Gastrocnemius medialis (tissue), 4 donors: Measurements from ENCODE around the gene KLC1. TPM values are rescaled to one million over a fixed set of nuclear protein-coding genes. Genes with fewer than 3 reads are reported as not detected.

Experiments
- ATAC-seq, 2 donors: fragments of 150-250 bp; one replicate each; pipeline ENCODE4 v1.9.1; 2016
- DNase-seq, 2 donors: peaks; one replicate each; pipeline ENCODE4 v3.0.0-alpha.2; 2019
- H3K27ac ChIP-seq, 4 donors: fragments of 200-600 bp; sonication (generic); 1 replicate in 1 of 4; 2 replicates in 3 of 4; pipeline ENCODE4 v1.5.1; 2016 to 2018; ENCODE audit warnings: mild to moderate bottlenecking in 2 of 4, moderate library complexity in 1 of 4
- H3K27me3 ChIP-seq, 3 donors: fragments of 200-600 bp; sonication (generic) in 2 of 3; 1 replicate in 1 of 3; 2 replicates in 2 of 3; pipeline versions ENCODE4 v1.5.1 to v1.6.0; 2016 to 2019; ENCODE audit warnings: mild to moderate bottlenecking in 1 of 3, moderate library complexity in 1 of 3
- H3K36me3 ChIP-seq, 2 donors: fragments of 200-600 bp; sonication (generic) in 1 of 2; one replicate each; pipeline ENCODE4 v1.5.1; 2017 to 2018
- H3K4me1 ChIP-seq, 2 donors: fragments of 200-600 bp; sonication (generic) in 1 of 2; one replicate each; pipeline ENCODE4 v1.5.1; 2016 to 2017; ENCODE audit warnings: mild to moderate bottlenecking in 2 of 2
- H3K4me3 ChIP-seq, 4 donors: fragments of 200-600 bp; sonication (generic) in 3 of 4; 1 replicate in 1 of 4; 2 replicates in 3 of 4; pipeline ENCODE4 v1.5.1; 2016 to 2019; ENCODE audit warnings: mild to moderate bottlenecking in 2 of 4
- H3K9me3 ChIP-seq, 3 donors: fragments of 200-600 bp; sonication (generic) in 2 of 3; 1 replicate in 1 of 3; 2 replicates in 2 of 3; pipeline ENCODE4 v1.5.1; 2016 to 2019
- CTCF ChIP-seq, 5 experiments: fragments of 450-650 bp in 3 of 5; fragments of 200-600 bp in 2 of 5; sonication (generic) in 2 of 5; IDR thresholded peaks in 4 of 5; conservative IDR thresholded peaks in 1 of 5; 1 replicate in 4 of 5; 2 replicates in 1 of 5; pipeline ENCODE4 v1.5.1; 2016 to 2019; ENCODE audit warnings: antibody characterized with exemption in 5 of 5, mild to moderate bottlenecking in 3 of 5, moderate library complexity in 3 of 5
- POLR2A ChIP-seq, 2 donors: fragments of 450-650 bp; IDR thresholded peaks; one replicate each; pipeline ENCODE4 v1.6.1; 2017; ENCODE audit warnings: antibody characterized with exemption in 2 of 2, mild to moderate bottlenecking in 2 of 2, moderate library complexity in 2 of 2
- in situ Hi-C, 4 donors: fragments of 200-750 bp; cut with MboI; loops; one replicate each; pipeline versions ENCODE4 v1.15.0 to v1.8.0; 2017; ENCODE audit warnings: low sequenced_read_pairs in 4 of 4
- intact Hi-C: fragments of 100-400 bp; cut with DNase I; formaldehyde crosslinking; loops from one replicate; pipeline ENCODE4 v1.15.1; 2023; ENCODE audit warnings: low total_unique reads
- total RNA-seq, 4 donors: library from RNA; depleted of rRNA; stranded (reverse); fragments of >200 nt; gene quantifications; one replicate each; pipeline versions ENCODE4 v1.1.0 to v1.2.3, GENCODE V29; 2016

KLC1 gene
- total RNA-seq, 4 donors from 2014 or later: 217 to 398 (median 309) TPM

- H3K27me3 ChIP-seq: no peaks in the 10 kb centered on the region
- H3K36me3 ChIP-seq: peaks cover 0 to 50% of the 10 kb centered on the region in 2 donors
- H3K4me3 ChIP-seq: no peak overlapping the region
- intact Hi-C loops: no loop called here
- no peak for TF ChIP-seq CTCF (IDR thresholded peaks at IDR 0.05 in 4 of 5, conservative IDR thresholded peaks at IDR 0.05 in 1 of 5)
- H3K9me3 ChIP-seq: no peaks in the 10 kb centered on the region
- peak overlapping the region in 3 of 4 donors; percentile 37 to 77 (median 54) for H3K27ac ChIP-seq
- ATAC-seq (peak; percentile 24 to 65), DNase-seq (no peak)
- in situ Hi-C loops: no loop called here
- peaks cover 0 to 26% of the 10 kb centered on the region in 2 donors for H3K4me1 ChIP-seq
Observed at GRCh38 chr14:103736546-103737431, 107.8 kb downstream of the KLC1 start.

GRCh38 chr14:103737432-103738045 lies 108.5 kb downstream of the KLC1 start:
- Histone ChIP-seq H3K27ac (peak overlapping the region in 2 of 4 donors; percentile 54 to 77), H3K36me3 (peaks cover 0 to 50% of the 10 kb centered on the region in 2 donors), H3K4me1 (peaks cover 0 to 26% of the 10 kb centered on the region in 2 donors), H3K27me3 (no peaks in the 10 kb centered on the region), H3K9me3 (no peaks in the 10 kb centered on the region), H3K4me3 (no peak overlapping the region)
- intact Hi-C loops (no loop called here), in situ Hi-C loops (no loop called here)
- TF ChIP-seq POLR2A (IDR thresholded peaks at IDR 0.05) (no peak), CTCF (IDR thresholded peaks at IDR 0.05 in 4 of 5, conservative IDR thresholded peaks at IDR 0.05 in 1 of 5) (no peak)
- DNase-seq (no peak), ATAC-seq (no peak)

- peaks cover 0 to 26% of the 10 kb centered on the region in 2 donors for H3K4me1 ChIP-seq
- intact Hi-C loops (no loop called here), in situ Hi-C loops (no loop called here)
Observed at GRCh38 chr14:103738166-103738565, 109.2 kb downstream of the KLC1 start.

GRCh38 chr14:103738701-103739451 lies 109.9 kb downstream of the KLC1 start:
- H3K36me3 ChIP-seq: peaks cover 0 to 39% of the 10 kb centered on the region in 2 donors
- ATAC-seq (no peak), DNase-seq (no peak)
- intact Hi-C loops: no loop called here
- no peak overlapping the region for H3K4me3 ChIP-seq
- H3K9me3 ChIP-seq: no peaks in the 10 kb centered on the region
- in situ Hi-C loops: no loop called here
- no peak for TF ChIP-seq CTCF (IDR thresholded peaks at IDR 0.05 in 4 of 5, conservative IDR thresholded peaks at IDR 0.05 in 1 of 5)
- no peak for TF ChIP-seq POLR2A (IDR thresholded peaks at IDR 0.05)
- no peaks in the 10 kb centered on the region for H3K27me3 ChIP-seq
- H3K27ac ChIP-seq: no peak overlapping the region
- peaks cover 0 to 26% of the 10 kb centered on the region in 2 donors for H3K4me1 ChIP-seq

More at GRCh38 chr14:103738166-103738565, 109.2 kb downstream of the KLC1 start:
- Histone ChIP-seq H3K4me3 (no peak overlapping the region), H3K36me3 (peaks cover 0 to 46% of the 10 kb centered on the region in 2 donors), H3K27ac (no peak overlapping the region), H3K9me3 (no peaks in the 10 kb centered on the region), H3K27me3 (no peaks in the 10 kb centered on the region)
- no peak for ATAC-seq
- no peak for DNase-seq
- TF ChIP-seq POLR2A (IDR thresholded peaks at IDR 0.05): no peak
- TF ChIP-seq CTCF (IDR thresholded peaks at IDR 0.05 in 4 of 5, conservative IDR thresholded peaks at IDR 0.05 in 1 of 5): no peak
